ENCODE results near the gene TCN2. TPM values are rescaled to one million over a fixed set of nuclear protein-coding genes. Genes with fewer than 3 reads are reported as not detected.
A peak's percentile ranks its signal among the peaks of the same experiment; 100 is the strongest.

Gene TCN2
- total and polyA plus RNA-seq, 2 of the 4 experiments (the other 2 are of a cell fraction) = 1.3 to 3.6 TPM

- Histone ChIP-seq H2BK15ac (ENCODE audit: low read depth, low read length) (no peak overlapping the region), H3K9ac (ENCODE audit: low read depth, low read length) (no peak overlapping the region), H3K27me3 (ENCODE audit: control insufficient read depth, insufficient read depth, low read length) (peaks cover 14% of the 10 kb centered on the region), H3K18ac (ENCODE audit: low read depth, low read length) (0 out of 2 replicates have a peak overlapping the region, but pooled peaks have one; percentile 26), H3K36me3 (ENCODE audit: control insufficient read depth, insufficient read depth, low read length) (peaks cover 39% of the 10 kb centered on the region), H4K20me1 (ENCODE audit: insufficient read depth, low read length) (no peaks in the 10 kb centered on the region; the same call in 1 of the 2 replicates), H3K27ac (ENCODE audit: insufficient read depth, low read length) (peak overlapping the region; percentile 14), H3K4me2 (ENCODE audit: low read depth, low read length) (no peak overlapping the region), H2BK5ac (ENCODE audit: low read depth, low read length, poor library complexity, severe bottlenecking) (no peak overlapping the region), H4K8ac (ENCODE audit: low read depth in 2 of 2, low read length in 2 of 2) (no peak overlapping the region), H3K79me1 (ENCODE audit: low read depth in 1 of 2, low read length in 2 of 2) (no peaks in the 10 kb centered on the region), H2AFZ (replicated peaks; ENCODE audit: low read length, poor library complexity) (peak overlapping the region; percentile 58), H2AK9ac (replicated peaks; ENCODE audit: low read depth, low read length, poor library complexity) (peak overlapping the region; percentile 9), H3K4ac (ENCODE audit: low read depth, low read length) (no peak overlapping the region; the same call in 1 of the 2 replicates), H3K4me1 (ENCODE audit: control insufficient read depth, insufficient read depth, low read length) (peaks cover 9% of the 10 kb centered on the region), H2BK120ac (ENCODE audit: low read depth, low read length) (no peak overlapping the region), H3K9me3 (ENCODE audit: control insufficient read depth, insufficient read depth, low read length) (no peaks in the 10 kb centered on the region), H3K23ac (ENCODE audit: low read depth, low read length) (no peak overlapping the region; the same call in 1 of the 2 replicates), H3K4me3 (ENCODE audit: insufficient read depth, low read depth, low read length) (no peak overlapping the region), H2AK5ac (ENCODE audit: low read depth, low read length) (peak overlapping the region; percentile 6; the same call in 1 of the 2 replicates), H4K91ac (ENCODE audit: insufficient read depth, low read depth, low read length) (no peak overlapping the region), H2BK20ac (ENCODE audit: low read depth, low read length) (no peak overlapping the region), H3K14ac (replicated peaks; ENCODE audit: low read depth, low read length) (no peak overlapping the region), H3K56ac (ENCODE audit: extremely low read depth, insufficient read depth, low read length) (no peak overlapping the region), H3K9me1 (ENCODE audit: insufficient read depth, low read length) (peaks cover 7% of the 10 kb centered on the region; the same call in 1 of the 2 replicates), H4K5ac (ENCODE audit: low read depth, low read length) (no peak overlapping the region)
- ChIA-PET CTCF (no interaction called here), POLR2A (ENCODE audit: unreplicated experiment) (no interaction called here)
- peak; percentile 70 for DNase-seq
- dilution Hi-C loops (cut with HindIII; ENCODE audit: low sequenced_read_pairs, unreplicated experiment) (no loop called here), intact Hi-C loops (cut with micrococcal nuclease) (no loop called here), in situ Hi-C loops (cut with MboI; ENCODE audit: low sequenced_read_pairs) (no loop called here)
- WGBS, 2 experiments (ENCODE audit: extremely low coverage in 2 of 2, insufficient read length in 1 of 2) = 58% methylated on average over 2 of the region's 12 CpGs; no CpG with 5 or more reads in 1 of the 2 experiments
- TF ChIP-seq CHD1 (IDR thresholded peaks at IDR 0.05; ENCODE audit: low read depth, low read length) = no peak
- TF ChIP-seq MAZ (IDR thresholded peaks at IDR 0.05; ENCODE audit: borderline replicate concordance, low read depth, low read length) = no peak
- TF ChIP-seq CEBPB (IDR thresholded peaks at IDR 0.05; ENCODE audit: low read depth, low read length) = no peak
- TF ChIP-seq BHLHE40 (IDR thresholded peaks at IDR 0.05; ENCODE audit: low read depth, low read length) = no peak
- no peak for TF ChIP-seq RFX5 (IDR thresholded peaks at IDR 0.05; ENCODE audit: low read depth, low read length)
- no peak for TF ChIP-seq NFE2L2 (IDR thresholded peaks at IDR 0.05; ENCODE audit: low read depth, low read length)
- TF ChIP-seq ELK1 (IDR thresholded peaks at IDR 0.05; ENCODE audit: borderline replicate concordance, low read depth, low read length) = no peak
- no peak for TF ChIP-seq MXI1 (IDR thresholded peaks at IDR 0.05; ENCODE audit: borderline replicate concordance, low read depth, low read length)
- TF ChIP-seq POLR2A (IDR thresholded peaks at IDR 0.05; ENCODE audit: low read depth, low read length) = no peak
- no peak for TF ChIP-seq CTCF (conservative IDR thresholded peaks at IDR 0.05; ENCODE audit: low read depth, low read length)
- TF ChIP-seq RAD21 (IDR thresholded peaks at IDR 0.05; ENCODE audit: low read length) = no peak
- no peak for TF ChIP-seq RCOR1 (IDR thresholded peaks at IDR 0.05; ENCODE audit: insufficient replicate concordance, low read length)
- no peak for TF ChIP-seq FOS (IDR thresholded peaks at IDR 0.05; ENCODE audit: low read depth, low read length)
- no peak for TF ChIP-seq USF2 (IDR thresholded peaks at IDR 0.05; ENCODE audit: low read depth, low read length)
- TF ChIP-seq SMC3 (IDR thresholded peaks at IDR 0.05; ENCODE audit: low read depth, low read length) = no peak
- no peak for TF ChIP-seq MAFK (IDR thresholded peaks at IDR 0.05; ENCODE audit: low read depth, low read length)
- BruUV-seq (replicated peaks) = no TSS peak
- ATAC-seq (ENCODE audit: low read depth) = peak; percentile 52
Observed at GRCh38 chr22:30574997-30575671, 31.8 kb upstream of the TCN2 start.
